ENCODE measurements around the gene THSD4. TPM values are rescaled to one million over a fixed set of nuclear protein-coding genes. Genes with fewer than 3 reads are reported as not detected.
A peak's percentile ranks its signal among the peaks of the same experiment; 100 is the strongest.

The THSD4 gene
- total RNA-seq, 1 experiment from 2014 or later: 29.3 TPM

- no peak overlapping the region for H3K27ac ChIP-seq
- H3K79me2 ChIP-seq (ENCODE audit: low read depth): no peaks in the 10 kb centered on the region
- no peak for TF ChIP-seq CTCF (conservative IDR thresholded peaks at IDR 0.05)
- TF ChIP-seq EZH2 (IDR thresholded peaks at IDR 0.05; ENCODE audit: low read depth): no peak
- H3K9me3 ChIP-seq (ENCODE audit: insufficient read depth, low read depth): no peaks in the 10 kb centered on the region
- intact Hi-C loops (cut with micrococcal nuclease; ENCODE audit: unreplicated experiment): no loop called here
- no peak overlapping the region for H2AFZ ChIP-seq
- H3K4me3 ChIP-seq: no peak overlapping the region
- H3K36me3 ChIP-seq (ENCODE audit: low read depth): no peaks in the 10 kb centered on the region
- H3F3A ChIP-seq (ENCODE audit: insufficient read depth, low read depth): peaks cover 7% of the 10 kb centered on the region; the same call in 1 of the 2 replicates
- H3K4me1 ChIP-seq (replicated peaks; ENCODE audit: insufficient read depth): peaks cover 14% of the 10 kb centered on the region
- H4K20me1 ChIP-seq (ENCODE audit: insufficient read depth): no peaks in the 10 kb centered on the region
- no peaks in the 10 kb centered on the region for H3K9me2 ChIP-seq (ENCODE audit: insufficient read depth)
- H3K27me3 ChIP-seq (ENCODE audit: insufficient read depth, low read depth): no peaks in the 10 kb centered on the region
- CTCF ChIA-PET: no interaction called here
- POLR2A ChIA-PET (ENCODE audit: unreplicated experiment): no interaction called here
- H3K4me2 ChIP-seq: no peak overlapping the region
- DNase-seq: no peak
- no TSS peak for BruUV-seq (replicated peaks)
Observed at GRCh38 chr15:71647487-71647808, 532.2 kb downstream of the THSD4 start.

- POLR2A ChIA-PET (ENCODE audit: unreplicated experiment): no interaction called here
- intact Hi-C loops (cut with micrococcal nuclease; ENCODE audit: unreplicated experiment): no loop called here
Observed at GRCh38 chr15:71648095-71648494, 532.8 kb downstream of the THSD4 start.

GRCh38 chr15:71649894-71650293 is 534.6 kb downstream of the THSD4 start:
- Histone ChIP-seq H3K79me2 (ENCODE audit: low read depth) (no peaks in the 10 kb centered on the region), H3K36me3 (ENCODE audit: low read depth) (no peaks in the 10 kb centered on the region), H3K27ac (peak overlapping the region; percentile 49), H4K20me1 (ENCODE audit: insufficient read depth) (no peaks in the 10 kb centered on the region), H3K4me3 (no peak overlapping the region), H3F3A (ENCODE audit: insufficient read depth, low read depth) (peaks cover 7% of the 10 kb centered on the region; the same call in 1 of the 2 replicates), H2AFZ (no peak overlapping the region), H3K27me3 (ENCODE audit: insufficient read depth, low read depth) (no peaks in the 10 kb centered on the region), H3K4me2 (peak overlapping the region; percentile 35; the same call in 1 of the 2 replicates), H3K9me3 (ENCODE audit: insufficient read depth, low read depth) (no peaks in the 10 kb centered on the region), H3K4me1 (replicated peaks; ENCODE audit: insufficient read depth) (peaks cover 14% of the 10 kb centered on the region), H3K9me2 (ENCODE audit: insufficient read depth) (no peaks in the 10 kb centered on the region)
- intact Hi-C loops (cut with micrococcal nuclease; ENCODE audit: unreplicated experiment): loop anchor here (5.0 kb wide), 2 partner anchors 82 to 118 kb away; no protein-coding TSS in a partner anchor
- TF ChIP-seq EZH2 (IDR thresholded peaks at IDR 0.05; ENCODE audit: low read depth) (no peak), CTCF (conservative IDR thresholded peaks at IDR 0.05) (no peak)
- ChIA-PET POLR2A (ENCODE audit: unreplicated experiment) (interaction anchor here (0.7 kb wide), 1 partner anchor 52 kb away, joined by 3 read pairs; no protein-coding TSS in a partner anchor), CTCF (interaction anchor here (0.7 kb wide), 1 partner anchor 68 kb away, joined by 3 read pairs; no protein-coding TSS in a partner anchor)
- no TSS peak for BruUV-seq (replicated peaks)
- peak in 1 of 2 experiments; percentile 78 for DNase-seq

More at GRCh38 chr15:71648095-71648494, 532.8 kb downstream of the THSD4 start:
- H3K9me3 ChIP-seq (ENCODE audit: insufficient read depth, low read depth): no peaks in the 10 kb centered on the region
- no peaks in the 10 kb centered on the region for H4K20me1 ChIP-seq (ENCODE audit: insufficient read depth)
- DNase-seq: no peak
- TF ChIP-seq EZH2 (IDR thresholded peaks at IDR 0.05; ENCODE audit: low read depth) (no peak), CTCF (conservative IDR thresholded peaks at IDR 0.05) (no peak)
- no peaks in the 10 kb centered on the region for H3K27me3 ChIP-seq (ENCODE audit: insufficient read depth, low read depth)
- no peak overlapping the region for H2AFZ ChIP-seq
- no TSS peak for BruUV-seq (replicated peaks)
- peaks cover 14% of the 10 kb centered on the region for H3K4me1 ChIP-seq (replicated peaks; ENCODE audit: insufficient read depth)
- H3K27ac ChIP-seq: no peak overlapping the region
- H3K4me2 ChIP-seq: no peak overlapping the region
- no peaks in the 10 kb centered on the region for H3K9me2 ChIP-seq (ENCODE audit: insufficient read depth)
- no peak overlapping the region for H3K4me3 ChIP-seq
- H3F3A ChIP-seq (ENCODE audit: insufficient read depth, low read depth): peaks cover 7% of the 10 kb centered on the region; the same call in 1 of the 2 replicates
- H3K36me3 ChIP-seq (ENCODE audit: low read depth): no peaks in the 10 kb centered on the region
- CTCF ChIA-PET: no interaction called here
- no peaks in the 10 kb centered on the region for H3K79me2 ChIP-seq (ENCODE audit: low read depth)
